HepG2 (cell line): ENCODE data around the gene PATL2. TPM values are rescaled to one million over a fixed set of nuclear protein-coding genes. Genes with fewer than 3 reads are reported as not detected.

Experiments
- ATAC-seq: fragments of 200-7000 bp; cut with Tn5 transposase; 3 replicates; pipeline ENCODE4 v1.9.1; 2020; ENCODE audit warnings: mild to moderate bottlenecking, moderate library complexity
- BruUV-seq: library from RNA; stranded (reverse); fragments of 400-500 nt; replicated peaks from 2 replicates; lab custom pipeline; 2021; lab: Mats Ljungman, UMichigan
- CTCF ChIA-PET: fragments of 300-600 bp; formaldehyde crosslinking; extraction: SDS; loops from one replicate; lab custom pipeline; 2021; ENCODE audit warnings: low total read pairs, inconsistent platforms, low intra/inter-chr PET ratio; lab: Yijun Ruan, JAX
- POLR2A ChIA-PET: fragments of 350-600 bp; sonication (Branson Sonifier 250); formaldehyde crosslinking; loops from one replicate; lab custom pipeline; 2020; ENCODE audit warnings: antibody characterized with exemption, inconsistent platforms; lab: Yijun Ruan, JAX
- DNase-seq: peaks from one replicate; pipeline ENCODE4 v3.0.0-alpha.2; 2015; ENCODE audit warnings: low spot score
- FAIRE-seq: peaks from 3 replicates; lab custom pipeline; 2011; peaks lifted over from hg19 to GRCh38; lab: Jason Lieb, UNC
- H2AFZ ChIP-seq: one replicate; pipeline ENCODE4 v1.6.1; 2011; ENCODE audit warnings: low read length, inconsistent platforms
- H3K27ac ChIP-seq: fragments of 300-600 bp; 3 replicates; pipeline ENCODE4 v1.8.0; 2011; ENCODE audit warnings: mixed run types, mild to moderate bottlenecking, mixed read lengths, low read length, inconsistent platforms; ENCODE audit not compliant: insufficient read depth; ENCODE audit errors: extremely low read length
- H3K27me3 ChIP-seq, 2 experiments: fragments of 200-600 bp in 1 of 2; 2 replicates in 1 of 2; 3 replicates in 1 of 2; pipeline versions ENCODE4 v1.6.0 to v1.8.0; 2011; ENCODE audit warnings: low read length in 2 of 2, mild to moderate bottlenecking in 2 of 2, moderate library complexity in 2 of 2, inconsistent platforms in 1 of 2; ENCODE audit not compliant: insufficient read depth in 2 of 2, control insufficient read depth in 1 of 2
- H3K36me3 ChIP-seq, 2 experiments: fragments of 200-600 bp in 1 of 2; replicated peaks in 1 of 2; 2 replicates in 1 of 2; 3 replicates in 1 of 2; pipeline versions ENCODE4 v1.5.1 to v1.8.0; 2011; ENCODE audit warnings: low read length in 2 of 2, inconsistent platforms in 1 of 2; ENCODE audit not compliant: insufficient read depth in 2 of 2, control insufficient read depth in 1 of 2
- H3K4me1 ChIP-seq: 2 replicates; pipeline ENCODE4 v1.5.1; 2012; ENCODE audit warnings: low read length, inconsistent platforms; ENCODE audit not compliant: insufficient read depth
- H3K4me2 ChIP-seq: 2 replicates; pipeline ENCODE4 v1.6.0; 2011; ENCODE audit warnings: low read depth, low read length, inconsistent platforms
- H3K4me3 ChIP-seq, 3 experiments: fragments of 200-600 bp in 1 of 3; sonication (generic), shearing (Covaris generic) in 1 of 3; replicated peaks in 1 of 3; 2 replicates each; pipeline ENCODE4 v1.5.1; 2011 to 2016; ENCODE audit warnings: low read length in 3 of 3, inconsistent platforms in 2 of 3, low read depth in 2 of 3, mild to moderate bottlenecking in 2 of 3, control low read depth in 1 of 3, mixed read lengths in 1 of 3; ENCODE audit not compliant: insufficient read depth in 1 of 3
- H3K79me2 ChIP-seq: one replicate; pipeline ENCODE4 v1.6.1; 2011; ENCODE audit warnings: low read length, inconsistent platforms; ENCODE audit not compliant: insufficient read depth
- H3K9ac ChIP-seq: 2 replicates; pipeline ENCODE4 v1.6.0; 2011; ENCODE audit warnings: mild to moderate bottlenecking, low read depth, low read length, inconsistent platforms; ENCODE audit not compliant: insufficient read depth
- H3K9me3 ChIP-seq: 2 replicates; pipeline ENCODE4 v1.5.1; 2012; ENCODE audit warnings: mild to moderate bottlenecking, low read length
- H4K20me1 ChIP-seq: 2 replicates; pipeline ENCODE4 v1.6.0; 2011; ENCODE audit warnings: inconsistent platforms, mild to moderate bottlenecking, low read length, moderate library complexity; ENCODE audit not compliant: insufficient read depth
- ELF1 ChIP-seq: sonication (generic); formaldehyde crosslinking; IDR thresholded peaks from 2 replicates; pipeline ENCODE4 v1.4.0; 2020; ENCODE audit warnings: missing genetic modification reagents
- FOSL1 ChIP-seq: sonication (generic); formaldehyde crosslinking; IDR thresholded peaks from 2 replicates; pipeline ENCODE4 v1.9.0; 2021; ENCODE audit warnings: missing genetic modification reagents, borderline replicate concordance
- FOXM1 ChIP-seq: sonication (generic); formaldehyde crosslinking; IDR thresholded peaks from 2 replicates; pipeline ENCODE4 v1.5.0; 2020; ENCODE audit warnings: missing genetic modification reagents
- GLI4 ChIP-seq: sonication (generic); formaldehyde crosslinking; IDR thresholded peaks from 2 replicates; pipeline ENCODE4 v1.5.1; 2020; ENCODE audit warnings: missing genetic modification reagents, mild to moderate bottlenecking, moderate library complexity, borderline replicate concordance
- HMG20A ChIP-seq: IDR thresholded peaks from 2 replicates; pipeline ENCODE4 v1.6.1; 2016; ENCODE audit warnings: borderline replicate concordance
- NFKB2 ChIP-seq: sonication (generic); formaldehyde crosslinking; IDR thresholded peaks from 2 replicates; pipeline ENCODE4 v1.4.0; 2020; ENCODE audit warnings: missing genetic modification reagents, borderline replicate concordance
- NR2F2 ChIP-seq: IDR thresholded peaks from 2 replicates; pipeline ENCODE4 v1.6.1; 2012; ENCODE audit warnings: low read depth, inconsistent platforms, borderline replicate concordance
- RBM39 ChIP-seq: fragments of 200-400 bp; formaldehyde crosslinking; IDR thresholded peaks from one replicate; pipeline ENCODE4 v1.6.1; 2018; ENCODE audit warnings: antibody characterized with exemption, mild to moderate bottlenecking, low read depth, low read length; ENCODE audit not compliant: poor library complexity, severe bottlenecking
- ZNF619 ChIP-seq: sonication (generic); formaldehyde crosslinking; IDR thresholded peaks from 2 replicates; pipeline ENCODE4 v1.4.0; 2020; ENCODE audit warnings: mild to moderate bottlenecking, missing genetic modification reagents
- ZNF773 ChIP-seq: sonication (generic); formaldehyde crosslinking; IDR thresholded peaks from 2 replicates; pipeline ENCODE4 v1.4.0; 2020; ENCODE audit warnings: missing genetic modification reagents, borderline replicate concordance
- WGBS: methylation state at CpG from one replicate; pipeline ENCODE4 v1.1.6; 2017; ENCODE audit warnings: low lambda C conversion rate; 5-methylcytosine and 5-hydroxymethylcytosine counted together
- in situ Hi-C: cut with HindIII; loops from 2 replicates; pipeline ENCODE4 v1.10.0; 2017; ENCODE audit warnings: low pct_unique_long_range_greater_than_20kb; ENCODE audit not compliant: extremely low pct_ligation_motif_present
- intact Hi-C: fragments of 100-400 bp; cut with micrococcal nuclease; formaldehyde crosslinking; loops from one replicate; pipeline ENCODE4 v1.10.0; 2022; ENCODE audit not compliant: unreplicated experiment
- polyA plus RNA-seq, 8 experiments: library from polyadenylated mRNA; depleted of rRNA in 3 of 8; stranded (reverse) in 7 of 8; unstranded in 1 of 8; fragments of >200 nt; fragmentation: Illumina TruSeq in 4 of 8; extraction: Trizol in 4 of 8; gene quantifications; 2 replicates each; pipeline versions ENCODE4 v1.2.1 to v1.2.3, GENCODE V29; 2011 to 2016; ENCODE audit warnings: low read depth in 4 of 8, missing spikeins in 1 of 8, mixed read lengths in 1 of 8; ENCODE audit not compliant: insufficient read depth in 1 of 8
- small RNA-seq, 3 experiments: library from RNA; depleted of rRNA; stranded (forward); fragments of <200 nt; gene quantifications; one replicate each; pipeline ENCODE3, GENCODE V24; 2012; ENCODE audit warnings: low read depth in 2 of 3, low replicate concordance in 1 of 3; ENCODE audit not compliant: insufficient read length in 3 of 3, insufficient read depth in 2 of 3
- total RNA-seq, 5 experiments: library from RNA; depleted of rRNA; stranded (reverse); fragments of >200 nt; fragmentation: Illumina TruSeq; extraction: Trizol; gene quantifications; 2 replicates each; pipeline ENCODE4 v1.2.3, GENCODE V29; 2016; ENCODE audit warnings: low read depth in 1 of 5
- TF ChIP-seq, protein P1 (sequence below): sonication (generic); formaldehyde crosslinking; IDR thresholded peaks from 2 replicates; pipeline ENCODE4 v1.4.0; 2020; ENCODE audit warnings: missing genetic modification reagents

Gene PATL2
- total and polyA plus RNA-seq, 2 of the 13 experiments (the other 11 are each of a cell fraction or from before 2014, with no cell fraction given): 0.15 to 0.53 TPM

DNA sequence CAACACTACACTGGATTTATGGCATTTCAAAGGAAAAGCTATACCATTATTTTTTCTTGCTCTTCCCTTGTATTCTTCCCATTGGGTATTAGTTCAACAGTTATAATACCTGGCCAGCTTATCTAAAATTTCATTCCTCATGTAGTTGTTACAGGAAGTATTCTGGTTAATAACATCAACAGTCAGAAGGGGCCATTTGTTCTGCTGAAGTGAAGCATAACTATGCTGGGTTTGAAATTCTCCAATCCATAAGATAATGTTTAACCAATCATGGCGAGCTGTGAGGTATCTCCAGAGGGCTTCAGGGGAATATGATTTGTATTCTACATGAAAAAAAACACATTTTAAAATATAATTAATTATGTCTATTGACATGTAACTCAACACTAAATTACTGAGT, 91.0 kb downstream of the PATL2 start (continued):
- TF ChIP-seq FOSL1 (CRISPR knock-in tag): no peak
- TF ChIP-seq NFKB2 (CRISPR knock-in tag): no peak
- TF ChIP-seq GLI4 (CRISPR knock-in tag): no peak
- TF ChIP-seq NR2F2: no peak
- TF ChIP-seq ELF1 (CRISPR knock-in tag): no peak
- no peak for TF ChIP-seq FOXM1 (CRISPR knock-in tag)
- TF ChIP-seq ZNF619 (CRISPR knock-in tag): no peak
- TF ChIP-seq ZNF773 (CRISPR knock-in tag): no peak
- TF ChIP-seq, protein P1, sequence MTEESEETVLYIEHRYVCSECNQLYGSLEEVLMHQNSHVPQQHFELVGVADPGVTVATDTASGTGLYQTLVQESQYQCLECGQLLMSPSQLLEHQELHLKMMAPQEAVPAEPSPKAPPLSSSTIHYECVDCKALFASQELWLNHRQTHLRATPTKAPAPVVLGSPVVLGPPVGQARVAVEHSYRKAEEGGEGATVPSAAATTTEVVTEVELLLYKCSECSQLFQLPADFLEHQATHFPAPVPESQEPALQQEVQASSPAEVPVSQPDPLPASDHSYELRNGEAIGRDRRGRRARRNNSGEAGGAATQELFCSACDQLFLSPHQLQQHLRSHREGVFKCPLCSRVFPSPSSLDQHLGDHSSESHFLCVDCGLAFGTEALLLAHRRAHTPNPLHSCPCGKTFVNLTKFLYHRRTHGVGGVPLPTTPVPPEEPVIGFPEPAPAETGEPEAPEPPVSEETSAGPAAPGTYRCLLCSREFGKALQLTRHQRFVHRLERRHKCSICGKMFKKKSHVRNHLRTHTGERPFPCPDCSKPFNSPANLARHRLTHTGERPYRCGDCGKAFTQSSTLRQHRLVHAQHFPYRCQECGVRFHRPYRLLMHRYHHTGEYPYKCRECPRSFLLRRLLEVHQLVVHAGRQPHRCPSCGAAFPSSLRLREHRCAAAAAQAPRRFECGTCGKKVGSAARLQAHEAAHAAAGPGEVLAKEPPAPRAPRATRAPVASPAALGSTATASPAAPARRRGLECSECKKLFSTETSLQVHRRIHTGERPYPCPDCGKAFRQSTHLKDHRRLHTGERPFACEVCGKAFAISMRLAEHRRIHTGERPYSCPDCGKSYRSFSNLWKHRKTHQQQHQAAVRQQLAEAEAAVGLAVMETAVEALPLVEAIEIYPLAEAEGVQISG (CRISPR knock-in tag): no peak
- TF ChIP-seq, all 625 proteins: peak for 0

DNA sequence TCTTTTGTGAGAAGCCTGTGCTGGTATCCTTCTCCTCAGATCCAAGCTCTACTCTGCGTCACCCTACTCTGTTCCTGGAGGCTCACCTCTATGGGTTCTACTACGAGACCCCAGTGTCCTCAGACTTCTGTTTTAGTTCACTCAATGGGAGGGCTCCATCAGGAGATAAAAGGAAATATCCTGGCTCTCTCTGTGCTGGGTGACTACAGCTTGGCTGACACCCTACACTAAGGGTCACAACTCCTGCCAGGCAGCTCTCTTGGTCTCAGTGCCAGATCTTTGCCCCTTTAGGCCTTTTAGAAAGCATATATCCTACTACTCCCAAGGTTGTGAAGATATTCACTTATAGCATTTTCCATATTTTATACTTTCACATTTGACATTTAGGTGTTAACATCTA, 94.1 kb downstream of the PATL2 start:
- no peak overlapping the region for H3K4me2 ChIP-seq
- H3K36me3 ChIP-seq: peaks cover 9 to 46% of the 10 kb centered on the region in 2 experiments; a peak in 4 of 5 replicates
- ATAC-seq (no peak), FAIRE-seq (no peak), DNase-seq (no peak)
- no peak overlapping the region for H2AFZ ChIP-seq
- intact Hi-C loops (no loop called here), in situ Hi-C loops (no loop called here)
- ChIA-PET CTCF (no interaction called here), POLR2A (no interaction called here)
- no peaks in the 10 kb centered on the region for H4K20me1 ChIP-seq
- no peaks in the 10 kb centered on the region for H3K27me3 ChIP-seq
- no peaks in the 10 kb centered on the region for H3K4me1 ChIP-seq
- 95% methylated on average over 2 of the region's 2 CpGs for WGBS
- no peaks in the 10 kb centered on the region for H3K9me3 ChIP-seq
- no peaks in the 10 kb centered on the region for H3K79me2 ChIP-seq
- no peak overlapping the region for H3K9ac ChIP-seq
- BruUV-seq: no TSS peak
- no peak for TF ChIP-seq HMG20A (CRISPR knock-in tag)
- TF ChIP-seq RBM39: no peak
- H3K4me3 ChIP-seq: no peak overlapping the region
- no peak overlapping the region for H3K27ac ChIP-seq

Small RNA genes lying within 50 kb of the gene (small RNA-seq; reads per million reads assigned to genes)
- 0 reads per million in 3 experiments for gene RF00019

Other genes with a start within 250 kb of the PATL2 start
- 69.2 and 105 TPM in 2 replicates for gene EIF3J, start 174.2 kb downstream of the PATL2 start, total RNA-seq (2016; rRNA removed; fragmentation: Illumina TruSeq; extraction: Trizol)
- gene EIF3J, start 174.2 kb downstream of the PATL2 start, polyA plus RNA-seq (2011; rRNA removed): 45.2 and 51.7 TPM in 2 replicates
- gene SPG11, start 47.7 kb downstream of the PATL2 start, total RNA-seq (2016; rRNA removed; fragmentation: Illumina TruSeq; extraction: Trizol): 31.5 and 35.0 TPM in 2 replicates
- 40.7 and 44.5 TPM in 2 replicates for gene SPG11, start 47.7 kb downstream of the PATL2 start, polyA plus RNA-seq (2011; rRNA removed)
- 530 and 784 TPM in 2 replicates for gene B2M, start 194 bp upstream of the PATL2 start, total RNA-seq (2016; rRNA removed; fragmentation: Illumina TruSeq; extraction: Trizol)
- 754 and 857 TPM in 2 replicates for gene B2M, start 194 bp upstream of the PATL2 start, polyA plus RNA-seq (2011; rRNA removed)
- 2.6 and 4.0 TPM in 2 replicates for gene TRIM69, start 25.2 kb upstream of the PATL2 start, total RNA-seq (2016; rRNA removed; fragmentation: Illumina TruSeq; extraction: Trizol)
- gene TRIM69, start 25.2 kb upstream of the PATL2 start, polyA plus RNA-seq (2011; rRNA removed): 2.7 and 3.2 TPM in 2 replicates
- gene TERB2, start 245.4 kb upstream of the PATL2 start, total RNA-seq (2016; rRNA removed; fragmentation: Illumina TruSeq; extraction: Trizol): not detected in 2 replicates
- gene TERB2, start 245.4 kb upstream of the PATL2 start, polyA plus RNA-seq (2011; rRNA removed): not detected in 2 replicates